GM19467 (cell line): ENCODE results near the gene ALG14.
A peak's percentile ranks its signal among the peaks of the same experiment; 100 is the strongest.

Source experiments
- ATAC-seq: cut with Tn5 transposase; IDR thresholded peaks from one replicate; pipeline ENCODE4 v1.9.1; 2021; ENCODE audit warnings: mild to moderate bottlenecking, moderate library complexity; ENCODE audit not compliant: unreplicated experiment

ALG14 gene

DNA sequence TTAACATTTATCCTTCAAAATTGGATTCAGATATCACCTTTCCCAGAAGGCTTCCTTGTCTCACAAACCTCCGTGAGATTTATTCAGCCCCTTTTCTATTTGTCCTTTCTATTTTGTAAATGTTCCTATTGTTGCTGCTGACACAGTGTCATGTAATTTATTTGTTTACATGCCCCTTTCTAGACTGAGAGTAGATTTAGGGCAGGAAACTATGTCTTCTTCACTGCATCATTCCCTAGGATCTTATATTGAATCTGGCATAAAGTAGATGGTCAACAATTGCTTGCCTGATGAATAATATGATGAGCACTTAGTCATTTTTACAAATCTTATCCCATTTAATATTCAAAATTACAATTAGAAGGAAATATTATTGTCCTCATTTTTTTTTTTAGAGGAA is 137.7 kb downstream of the ALG14 start:
- no peak for ATAC-seq

DNA sequence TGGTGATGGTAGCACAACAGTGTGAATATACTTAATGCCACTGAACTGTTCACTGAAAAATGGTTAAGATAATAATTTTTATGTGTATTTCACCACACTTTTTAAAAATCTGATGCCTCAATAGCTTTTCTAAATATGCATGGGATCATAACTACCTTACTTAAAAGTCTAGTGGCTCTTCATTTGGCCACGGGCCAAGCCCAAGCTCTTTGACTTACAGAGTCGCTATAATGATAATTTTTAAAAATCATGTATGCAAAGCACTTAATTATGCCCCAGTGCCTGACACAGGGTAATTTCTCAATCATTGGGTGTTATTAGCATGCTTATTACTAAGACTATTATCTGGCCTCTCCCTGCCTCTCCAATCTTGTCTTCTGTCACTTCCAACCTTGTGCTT is 138.2 kb downstream of the ALG14 start:
- ATAC-seq = no peak

DNA sequence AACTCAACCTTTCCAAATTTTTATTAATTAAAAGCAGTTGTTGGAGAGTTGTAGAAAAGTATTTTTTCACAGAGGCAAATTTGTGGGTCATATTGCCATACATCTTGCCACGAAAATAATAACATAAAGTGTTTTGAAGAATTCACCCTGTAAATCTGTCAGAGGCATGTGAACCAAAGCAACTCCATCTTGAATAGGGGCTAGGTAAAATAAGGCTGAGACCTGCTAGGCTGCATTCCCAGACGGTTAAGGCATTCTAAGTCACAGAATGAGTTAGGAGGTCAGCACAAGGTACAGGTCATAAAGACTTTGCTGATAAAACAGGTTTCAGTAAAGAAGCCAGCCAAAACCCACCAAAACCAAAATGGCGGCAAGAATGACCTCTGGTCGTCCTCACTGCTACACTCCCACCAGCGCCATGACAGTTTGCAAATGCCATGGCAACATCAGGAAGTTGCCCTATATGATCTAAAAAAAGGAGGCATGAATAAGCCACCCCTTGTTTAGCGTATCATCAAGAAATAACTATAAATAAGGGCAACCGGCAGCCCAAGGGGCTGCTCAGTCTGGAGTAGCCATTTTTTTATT is 141.4 kb downstream of the ALG14 start:
- ATAC-seq = no peak

DNA sequence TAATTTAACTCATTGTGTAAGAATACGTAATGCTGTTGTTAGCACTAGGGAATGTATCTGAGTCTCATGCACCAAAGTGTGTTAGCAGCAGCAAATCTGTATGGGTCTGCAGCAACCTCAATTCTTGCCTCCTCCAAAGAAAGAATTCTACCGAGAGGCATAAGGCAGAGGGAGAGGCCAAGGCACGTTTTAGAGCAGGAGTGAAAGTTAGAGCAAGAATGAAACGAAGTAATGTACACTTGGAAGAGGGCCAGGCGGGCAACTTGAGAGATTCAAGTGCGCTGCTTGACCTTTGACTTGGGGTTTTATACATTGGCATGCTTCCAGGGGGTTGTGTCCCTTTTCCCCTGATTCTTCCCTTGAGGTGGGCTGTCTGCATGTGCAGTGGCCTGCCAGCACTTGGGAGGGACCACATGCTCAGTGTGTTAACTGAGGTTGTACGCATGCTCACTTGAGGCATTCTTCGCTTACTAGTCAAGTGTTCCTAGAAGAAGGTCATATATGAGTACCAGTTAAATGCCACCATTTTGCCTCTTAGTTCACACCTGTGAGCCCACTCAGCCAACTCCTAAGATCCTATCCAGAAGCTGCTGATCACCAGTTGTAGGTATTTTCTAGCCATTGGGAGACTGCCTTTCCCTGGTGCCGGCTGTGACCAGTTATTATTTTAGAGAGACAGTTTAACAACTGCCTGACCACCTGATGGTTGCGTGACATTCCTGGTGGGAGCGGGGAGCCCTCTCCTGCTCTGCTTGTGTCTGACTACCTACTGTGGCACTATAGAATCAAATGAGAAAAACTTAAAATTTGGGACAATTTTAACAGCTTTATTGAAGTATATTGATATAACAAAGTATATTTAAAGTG is 143.2 kb downstream of the ALG14 start:
- ATAC-seq = no peak

DNA sequence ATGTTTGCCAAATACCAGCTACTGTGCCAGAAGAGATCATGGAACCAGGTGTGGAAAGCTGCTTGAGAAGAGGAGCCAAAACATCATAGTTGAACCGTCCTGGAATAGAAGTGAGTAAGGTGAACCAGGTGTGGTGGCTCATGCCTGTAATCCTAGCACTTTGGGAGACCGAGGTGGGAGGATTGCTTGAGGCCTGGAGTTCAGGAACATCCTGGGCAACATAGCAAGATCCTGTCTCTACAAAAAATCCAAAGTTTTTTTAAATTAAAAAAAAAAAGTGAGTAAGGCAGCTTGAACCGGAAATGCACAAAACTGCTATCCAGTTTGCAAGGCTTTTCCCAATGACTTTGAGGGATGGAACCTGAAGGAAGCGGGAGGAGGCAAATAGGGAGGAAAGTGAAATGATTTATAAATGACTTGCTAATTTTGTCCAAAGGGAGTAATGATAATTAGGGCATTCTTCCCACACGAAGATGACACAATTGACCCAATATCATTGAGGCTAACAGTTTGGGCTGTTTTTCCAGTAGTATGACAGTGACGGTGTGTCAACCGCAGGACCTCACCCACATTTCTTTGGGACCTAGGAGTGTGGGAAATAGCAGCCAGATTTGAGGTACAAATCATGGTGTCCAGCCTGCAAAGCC is 144.3 kb downstream of the ALG14 start:
- ATAC-seq = no peak

DNA sequence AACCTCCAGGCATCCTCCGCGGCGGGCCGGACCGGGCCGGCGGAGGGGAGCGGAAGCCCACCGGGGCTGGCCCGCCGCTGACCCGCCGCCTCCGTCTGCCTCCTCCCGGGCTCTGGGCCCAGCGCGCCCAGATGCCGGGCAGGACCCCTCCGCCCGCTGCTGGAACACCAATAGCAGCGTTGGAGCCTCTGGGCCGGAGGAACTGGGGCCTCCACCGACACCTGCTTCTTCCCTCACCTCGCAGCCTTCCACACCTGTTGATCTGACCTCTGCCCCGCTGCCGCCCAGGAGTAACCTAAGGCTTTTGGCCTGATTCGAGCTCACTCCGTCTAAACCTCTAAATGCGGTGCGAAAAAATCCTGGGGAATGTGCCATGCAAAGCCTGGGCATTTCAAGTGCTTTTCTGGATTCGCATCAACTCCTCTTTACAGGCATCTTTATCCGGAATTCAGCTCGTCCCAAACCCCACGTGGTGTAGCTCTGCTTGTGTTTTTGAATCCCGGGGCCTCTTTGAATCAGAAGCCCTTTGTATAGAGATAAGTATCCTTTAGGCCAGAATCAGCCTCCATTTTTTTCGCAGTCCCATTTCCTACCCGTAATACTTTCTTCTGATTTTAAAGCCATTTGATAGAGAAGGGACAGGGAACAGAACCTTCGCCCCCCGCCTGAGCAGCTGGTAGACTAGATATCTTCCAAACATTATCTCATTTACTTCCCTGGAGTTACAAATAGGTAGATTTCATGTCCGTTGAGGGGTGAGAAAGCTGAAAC is 145.2 kb downstream of the ALG14 start:
- ATAC-seq = peak; percentile 19

DNA sequence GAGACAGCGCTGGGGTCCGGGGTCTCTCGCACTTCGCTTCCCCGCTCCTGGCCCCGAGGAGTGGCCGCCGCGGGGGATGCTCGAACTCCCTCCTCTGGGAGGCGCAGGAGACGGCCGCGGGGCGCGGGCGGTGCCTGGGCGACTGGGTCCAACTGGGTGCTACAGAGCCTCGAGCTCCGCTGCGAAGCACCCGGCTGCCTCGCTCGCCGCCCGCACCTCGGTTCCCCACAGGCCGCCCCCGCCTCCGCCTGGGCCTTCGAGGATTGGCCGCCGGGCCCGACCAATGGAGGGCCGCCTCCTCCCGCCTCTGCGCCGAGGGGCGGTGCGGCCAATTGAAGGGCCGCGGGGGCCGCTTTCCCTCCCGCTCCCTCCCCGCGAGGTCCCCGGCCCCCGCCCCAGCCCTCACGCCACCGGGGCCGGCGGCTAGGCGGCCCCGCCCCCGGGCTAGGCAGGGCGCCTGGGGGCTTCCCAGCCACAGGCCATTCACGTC is 145.8 kb downstream of the ALG14 start, which contains the start of gene CNN3:
Gene CNN3 (minus strand): TSS at position 196 of the 490 bp plus-strand sequence. CDS start 216 bp downstream, outside the sequence.
- ATAC-seq = peak; percentile 75

DNA sequence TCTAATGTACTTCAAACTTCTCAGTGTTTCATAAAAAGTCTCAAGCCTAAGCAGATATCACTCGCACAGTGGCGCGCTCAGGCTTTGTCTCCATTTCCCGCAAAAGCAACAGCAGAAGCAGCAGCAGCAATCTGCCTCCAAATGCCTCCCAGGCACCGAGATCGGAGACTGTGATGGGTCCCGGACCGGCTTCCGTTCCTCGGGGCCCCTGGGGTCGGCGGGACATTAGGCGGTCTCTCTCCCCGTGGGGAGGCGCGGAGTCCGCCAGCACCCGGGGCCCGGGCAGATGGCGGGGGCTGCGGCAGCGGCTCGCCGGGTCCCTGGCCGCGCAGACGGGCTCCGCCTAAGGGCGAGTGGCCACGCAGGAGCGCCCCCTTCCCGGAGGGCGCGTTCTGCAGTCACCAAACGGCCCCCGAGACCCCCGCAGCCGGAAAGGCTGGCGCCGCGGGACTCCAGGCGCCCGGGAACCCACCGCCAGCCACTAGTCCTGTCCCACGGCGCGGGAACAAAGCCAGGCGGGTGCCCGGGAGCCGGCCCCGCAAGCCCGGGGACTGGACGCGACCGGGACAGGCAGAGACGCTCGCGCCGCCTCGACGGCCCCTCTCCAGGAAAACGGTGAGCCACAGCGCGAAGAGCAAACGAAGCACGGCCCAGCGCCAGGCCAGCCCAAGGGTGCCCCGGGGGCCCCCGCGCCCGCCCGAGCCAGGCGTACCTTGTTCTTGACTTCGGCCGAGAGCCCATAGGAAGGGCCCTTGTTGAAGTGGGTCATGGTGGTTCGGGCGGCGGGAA is 146.4 kb downstream of the ALG14 start:
- peak; percentile 19 for ATAC-seq

DNA sequence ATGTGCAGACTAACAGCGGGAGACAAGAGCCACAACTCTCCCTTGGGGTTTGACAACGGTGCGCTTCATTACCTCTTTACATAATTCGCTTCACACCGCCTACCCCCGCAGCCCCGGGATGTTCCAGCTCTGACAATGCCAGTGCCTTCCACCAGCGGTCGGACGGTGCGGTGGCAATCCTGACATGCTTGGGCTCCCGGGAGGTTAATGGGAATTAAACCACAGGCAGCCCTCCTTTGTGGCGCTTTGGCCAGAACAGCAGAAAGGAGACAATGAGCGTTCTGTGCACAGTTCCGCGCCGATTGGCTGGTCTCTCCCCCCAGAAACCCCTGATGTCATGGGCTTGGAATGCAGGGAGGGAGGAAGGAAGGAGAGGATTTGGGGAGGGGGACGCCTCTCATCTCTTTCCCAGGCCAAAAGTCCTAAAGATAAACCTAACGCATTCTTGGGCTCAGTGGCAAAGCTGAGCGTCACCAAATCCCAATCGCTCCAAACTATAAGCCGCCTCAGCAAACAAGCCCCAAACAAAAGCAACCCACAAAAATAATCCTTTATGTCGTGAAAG is 147.1 kb downstream of the ALG14 start:
- peak; percentile 36 for ATAC-seq

DNA sequence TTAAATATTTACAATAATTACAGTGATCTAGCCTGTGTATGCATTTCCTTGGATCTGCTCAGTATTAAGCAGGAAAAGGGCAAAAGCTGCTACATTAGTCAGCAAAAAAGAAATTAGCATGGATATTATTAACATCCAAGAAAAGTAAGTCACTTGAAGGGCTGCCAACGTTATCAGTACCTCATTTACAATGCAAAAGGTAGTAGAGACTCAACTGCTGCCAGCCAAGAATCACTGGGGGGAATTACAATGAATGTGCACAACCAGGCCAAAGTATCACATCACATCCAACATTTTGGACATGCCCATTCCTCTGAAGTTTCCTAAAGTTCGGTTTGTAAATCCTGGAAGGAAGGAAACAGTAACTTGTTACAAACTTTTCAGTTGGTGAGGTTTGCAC is 147.7 kb downstream of the ALG14 start:
- no peak for ATAC-seq
